Pancreas (tissue), 10 donors: ENCODE data around the gene RASSF3. TPM values are rescaled to one million over a fixed set of nuclear protein-coding genes. Genes with fewer than 3 reads are reported as not detected.
A peak's percentile ranks its signal among the peaks of the same experiment; 100 is the strongest.

Experiments used
- ATAC-seq, 4 donors: fragments of 200-7000 bp; cut with Tn5 transposase; one replicate each; pipeline versions ENCODE4 v1.8.0 to v1.9.1; 2020; ENCODE audit warnings: mild to moderate bottlenecking in 4 of 4, moderate library complexity in 4 of 4
- DNase-seq, 6 donors: peaks; one replicate each; pipeline ENCODE4 v3.0.0-alpha.2; 2020
- FAIRE-seq: peaks from 2 replicates; lab custom pipeline; 2012; peaks lifted over from hg19 to GRCh38; lab: Jason Lieb, UNC
- H3K27ac ChIP-seq, 4 donors: fragments of 200-600 bp; sonication (generic); 1 replicate in 3 of 4; 2 replicates in 1 of 4; pipeline versions ENCODE4 v1.5.0 to v1.8.0; 2020
- H3K27me3 ChIP-seq, 4 donors: fragments of 200-600 bp; one replicate each; pipeline ENCODE4 v1.8.0; 2021
- H3K36me3 ChIP-seq, 3 donors: fragments of 200-600 bp; sonication (generic) in 1 of 3; one replicate each; pipeline versions ENCODE4 v1.5.0 to v1.8.0; 2020 to 2021
- H3K4me1 ChIP-seq, 3 donors: fragments of 200-600 bp; one replicate each; pipeline ENCODE4 v1.8.0; 2021
- H3K4me3 ChIP-seq, 4 donors: fragments of 200-600 bp; sonication (generic) in 2 of 4; one replicate each; pipeline versions ENCODE4 v1.5.0 to v1.8.0; 2020 to 2021
- H3K9me3 ChIP-seq, 4 donors: fragments of 200-600 bp; one replicate each; pipeline ENCODE4 v1.8.0; 2021
- WGBS, 2 donors: extraction: QIAGEN DNeasy Blood & Tissue Kit; methylation state at CpG; one replicate each; pipeline ENCODE4 v1.1.7; 2013; 5-methylcytosine and 5-hydroxymethylcytosine counted together
- intact Hi-C, 3 donors: fragments of 100-400 bp; cut with DNase I; formaldehyde crosslinking; loops; one replicate each; pipeline versions ENCODE4 v1.11.1 to v1.14.2; 2022
- polyA plus RNA-seq, 2 donors: library from polyadenylated mRNA; stranded (reverse); fragments of 200-250 nt; gene quantifications; one replicate each; pipeline ENCODE4 v1.2.3, GENCODE V29; 2013
- total RNA-seq, 6 donors: library from RNA; stranded (reverse); fragmentation: NEBNext Ultra II Directional in 4 of 6; extraction: Animal tissue kit (Norgen Biotek cat#: 25700) in 4 of 6; gene quantifications; one replicate each; pipeline versions ENCODE4 v1.2.1 to v1.2.4, GENCODE V29; 2021 to 2023
- TF ChIP-seq, protein P1 (sequence below), 4 donors: fragments of 200-600 bp; sonication (generic) in 3 of 4; IDR thresholded peaks; one replicate each; pipeline versions ENCODE4 v1.5.0 to v1.8.0; 2021; ENCODE audit warnings: antibody characterized with exemption in 4 of 4
- donor health status: healthy with polysubstance abuse.
- donor health status: DM: no; HTN: no; CAD: no; lungs with moderate emphysema.
- donor health status: DM: no; HTN: no; CAD: no.
- donor health status: control.
- donor health status: control.
- donor health status: Bipolar disorder and iron deficiency.
- donor health status: DM: yes; HTN: yes; CAD: no.
- donor health status: DM: no; HTN: no; CAD: no.
- donor health status: DM: no; HTN: no; CAD: no.
- donor health status: DM: yes; HTN: yes; CAD: no.

Gene RASSF3
- total and polyA plus RNA-seq, 8 donors, result 5.2 to 36.5 (median 21.5) TPM

DNA sequence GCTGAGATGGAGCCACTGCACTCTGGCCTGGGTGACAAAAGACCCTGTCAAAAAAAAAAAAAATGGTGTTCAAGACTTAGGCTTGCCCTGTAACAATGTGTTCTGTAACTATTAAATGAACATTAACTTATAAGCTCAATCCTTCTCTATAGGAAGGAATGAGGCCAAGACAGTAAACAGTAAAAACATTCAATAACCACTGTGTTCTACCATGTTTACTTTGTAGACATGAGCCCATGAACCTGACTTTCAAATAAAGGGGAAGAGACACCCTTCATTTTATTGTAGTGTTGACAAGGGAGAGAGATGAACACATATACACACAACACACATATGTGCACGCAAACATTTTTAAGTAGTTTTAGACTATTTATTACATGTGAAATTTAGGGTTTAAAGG lies 20.1 kb upstream of the RASSF3 start:
- TF ChIP-seq, protein P1, sequence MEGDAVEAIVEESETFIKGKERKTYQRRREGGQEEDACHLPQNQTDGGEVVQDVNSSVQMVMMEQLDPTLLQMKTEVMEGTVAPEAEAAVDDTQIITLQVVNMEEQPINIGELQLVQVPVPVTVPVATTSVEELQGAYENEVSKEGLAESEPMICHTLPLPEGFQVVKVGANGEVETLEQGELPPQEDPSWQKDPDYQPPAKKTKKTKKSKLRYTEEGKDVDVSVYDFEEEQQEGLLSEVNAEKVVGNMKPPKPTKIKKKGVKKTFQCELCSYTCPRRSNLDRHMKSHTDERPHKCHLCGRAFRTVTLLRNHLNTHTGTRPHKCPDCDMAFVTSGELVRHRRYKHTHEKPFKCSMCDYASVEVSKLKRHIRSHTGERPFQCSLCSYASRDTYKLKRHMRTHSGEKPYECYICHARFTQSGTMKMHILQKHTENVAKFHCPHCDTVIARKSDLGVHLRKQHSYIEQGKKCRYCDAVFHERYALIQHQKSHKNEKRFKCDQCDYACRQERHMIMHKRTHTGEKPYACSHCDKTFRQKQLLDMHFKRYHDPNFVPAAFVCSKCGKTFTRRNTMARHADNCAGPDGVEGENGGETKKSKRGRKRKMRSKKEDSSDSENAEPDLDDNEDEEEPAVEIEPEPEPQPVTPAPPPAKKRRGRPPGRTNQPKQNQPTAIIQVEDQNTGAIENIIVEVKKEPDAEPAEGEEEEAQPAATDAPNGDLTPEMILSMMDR (IDR thresholded peaks at IDR 0.05), result no peak
- FAIRE-seq, result no peak
- WGBS, 2 donors, result 100% methylated on average over 1 of the region's 1 CpG
- no peak overlapping the region for H3K4me3 ChIP-seq
- DNase-seq, result no peak
- H3K4me1 ChIP-seq, result no peaks in the 10 kb centered on the region
- H3K27ac ChIP-seq, result no peak overlapping the region
- no peaks in the 10 kb centered on the region for H3K36me3 ChIP-seq
- H3K9me3 ChIP-seq, result no peaks in the 10 kb centered on the region
- no peaks in the 10 kb centered on the region for H3K27me3 ChIP-seq
- no peak for ATAC-seq
- intact Hi-C loops, result no loop called here

GRCh38 chr12:64595863-64596793 lies 14.2 kb upstream of the RASSF3 start:
- no peaks in the 10 kb centered on the region for H3K4me1 ChIP-seq
- H3K27me3 ChIP-seq, result no peaks in the 10 kb centered on the region
- DNase-seq (no peak), ATAC-seq (peak in 2 of 4 donors; percentile 59 to 76), FAIRE-seq (no peak)
- WGBS, 2 donors, result 75 to 84% methylated on average over 6 of the region's 6 CpGs
- H3K27ac ChIP-seq, result no peak overlapping the region
- intact Hi-C loops, result no loop called here
- no peak overlapping the region for H3K4me3 ChIP-seq
- no peaks in the 10 kb centered on the region for H3K9me3 ChIP-seq
- no peaks in the 10 kb centered on the region for H3K36me3 ChIP-seq
- TF ChIP-seq, protein P1 (IDR thresholded peaks at IDR 0.05), result no peak

- 73 to 78% methylated on average over 4 of the region's 4 CpGs for WGBS, 2 donors
- FAIRE-seq (no peak), ATAC-seq (no peak), DNase-seq (no peak)
- no peaks in the 10 kb centered on the region for H3K4me1 ChIP-seq
- no peak overlapping the region for H3K4me3 ChIP-seq
- intact Hi-C loops, result no loop called here
- TF ChIP-seq, protein P1 (IDR thresholded peaks at IDR 0.05), result no peak
- no peak overlapping the region for H3K27ac ChIP-seq
- no peaks in the 10 kb centered on the region for H3K27me3 ChIP-seq
- no peaks in the 10 kb centered on the region for H3K36me3 ChIP-seq
- H3K9me3 ChIP-seq, result no peaks in the 10 kb centered on the region
These were observed 11.5 kb upstream of the RASSF3 start for GRCh38 chr12:64598831-64599230.

DNA sequence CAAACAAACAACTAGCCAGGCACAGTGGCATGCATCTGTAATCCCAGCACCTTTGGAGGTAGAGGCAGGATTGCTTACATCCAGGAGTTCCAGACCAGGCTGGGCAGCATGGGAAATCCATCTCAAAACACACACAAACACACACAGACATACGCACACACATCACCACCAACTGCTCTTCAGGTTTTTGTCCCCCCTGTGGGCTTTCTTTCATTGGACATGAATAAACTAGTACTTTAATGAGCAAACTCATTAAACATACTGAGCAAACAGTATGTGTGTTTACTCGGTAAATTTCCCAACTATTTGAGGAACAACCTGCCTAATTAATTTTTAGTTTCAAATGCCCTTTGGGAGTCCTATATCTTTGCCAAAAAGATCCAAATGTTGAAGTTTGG lies 10.1 kb upstream of the RASSF3 start:
- H3K9me3 ChIP-seq, result no peaks in the 10 kb centered on the region
- DNase-seq (no peak), FAIRE-seq (no peak), ATAC-seq (no peak)
- intact Hi-C loops, result loop anchor here in 1 of 3 donors (10.0 kb wide), 1 partner anchor 75 kb away; no protein-coding TSS in a partner anchor
- TF ChIP-seq, protein P1 (IDR thresholded peaks at IDR 0.05), result no peak
- no peaks in the 10 kb centered on the region for H3K4me1 ChIP-seq
- 38 to 46% methylated on average over 2 of the region's 2 CpGs for WGBS, 2 donors
- H3K4me3 ChIP-seq, result no peak overlapping the region
- no peaks in the 10 kb centered on the region for H3K27me3 ChIP-seq
- no peak overlapping the region for H3K27ac ChIP-seq
- H3K36me3 ChIP-seq, result no peaks in the 10 kb centered on the region
